HG03571 (cell line): ENCODE results near the gene ZNF618.

Source experiments
- ATAC-seq: cut with Tn5 transposase; IDR thresholded peaks from one replicate; pipeline ENCODE4 v1.9.1; 2021; ENCODE audit not compliant: unreplicated experiment

The ZNF618 gene

GRCh38 chr9:113885183-113886025, 9.3 kb downstream of the ZNF618 start:
- no peak for ATAC-seq

- ATAC-seq: no peak
These were observed 9.9 kb downstream of the ZNF618 start for GRCh38 chr9:113886026-113886369.

GRCh38 chr9:113886466-113886865, 10.4 kb downstream of the ZNF618 start:
- no peak for ATAC-seq

GRCh38 chr9:113886933-113887332, 10.8 kb downstream of the ZNF618 start:
- no peak for ATAC-seq

- ATAC-seq: no peak
These were observed 11.3 kb downstream of the ZNF618 start for GRCh38 chr9:113887436-113887835.

- no peak for ATAC-seq
These were observed 12.2 kb downstream of the ZNF618 start for GRCh38 chr9:113888336-113888735.

GRCh38 chr9:113888976-113889375, 12.9 kb downstream of the ZNF618 start:
- no peak for ATAC-seq

- ATAC-seq: no peak
These were observed 14.6 kb downstream of the ZNF618 start for GRCh38 chr9:113890704-113891103.

- no peak for ATAC-seq
These were observed 16.9 kb downstream of the ZNF618 start for GRCh38 chr9:113892861-113893491.

GRCh38 chr9:113894166-113894565, 18.1 kb downstream of the ZNF618 start:
- no peak for ATAC-seq

GRCh38 chr9:113895526-113895925, 19.4 kb downstream of the ZNF618 start:
- ATAC-seq: no peak

- ATAC-seq: no peak
These were observed 20.6 kb downstream of the ZNF618 start for GRCh38 chr9:113896713-113897112.

GRCh38 chr9:113898151-113898550, 22.0 kb downstream of the ZNF618 start:
- no peak for ATAC-seq

- no peak for ATAC-seq
These were observed 22.5 kb downstream of the ZNF618 start for GRCh38 chr9:113898596-113898995.

GRCh38 chr9:113899205-113899604, 23.1 kb downstream of the ZNF618 start:
- ATAC-seq: no peak

- no peak for ATAC-seq
These were observed 25.1 kb downstream of the ZNF618 start for GRCh38 chr9:113901221-113901688.

- no peak for ATAC-seq
These were observed 27.5 kb downstream of the ZNF618 start for GRCh38 chr9:113903514-113904077.

GRCh38 chr9:113906411-113907110, 30.5 kb downstream of the ZNF618 start:
- ATAC-seq: no peak

- no peak for ATAC-seq
These were observed 31.2 kb downstream of the ZNF618 start for GRCh38 chr9:113907282-113907681.

GRCh38 chr9:113909421-113909820, 33.3 kb downstream of the ZNF618 start:
- no peak for ATAC-seq

GRCh38 chr9:113910036-113910639, 34.0 kb downstream of the ZNF618 start:
- no peak for ATAC-seq
